Inferior parietal cortex (tissue), 1 donor: ENCODE results near the gene DAPK2.

Source experiments
- DNase-seq: peaks from one replicate; pipeline ENCODE4 v3.0.0-alpha.2; 2016; ENCODE audit errors: extremely low spot score

Gene DAPK2

GRCh38 chr15:64024172-64025050 is 21.9 kb downstream of the DAPK2 start:
- DNase-seq = no peak

GRCh38 chr15:64023220-64023619 is 23.1 kb downstream of the DAPK2 start:
- no peak for DNase-seq

- DNase-seq = no peak
Measured at GRCh38 chr15:64022571-64022970, 23.7 kb downstream of the DAPK2 start.

- no peak for DNase-seq
Measured at GRCh38 chr15:64019764-64020163, 26.5 kb downstream of the DAPK2 start.

DNA sequence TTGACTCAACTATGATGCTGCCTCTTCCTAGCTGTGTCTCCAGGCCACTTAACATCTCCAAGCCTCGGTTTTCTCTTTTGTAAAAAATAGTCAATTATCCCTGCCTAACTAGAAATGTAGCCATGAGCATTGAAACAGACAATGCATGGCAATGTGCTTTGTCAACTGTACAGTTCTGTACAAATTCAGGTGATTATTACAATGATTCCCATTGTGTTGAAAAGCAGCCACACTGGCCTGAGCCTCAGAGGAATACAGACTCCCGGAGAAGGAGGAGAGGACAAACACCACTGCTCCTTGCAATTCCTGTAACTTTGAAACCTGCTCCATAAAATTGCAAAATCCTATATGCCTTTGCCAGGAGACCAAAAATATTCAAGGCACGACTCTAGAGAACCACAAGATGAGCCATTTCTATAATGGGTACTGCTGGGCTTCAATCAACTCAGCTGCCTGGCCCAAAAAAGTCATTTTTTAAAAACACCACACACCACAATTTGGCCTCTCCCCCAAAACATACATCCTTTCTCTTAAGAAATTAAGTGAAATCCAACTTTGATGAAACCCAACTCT is 28.6 kb downstream of the DAPK2 start:
- DNase-seq = no peak

GRCh38 chr15:64017082-64017588 is 29.1 kb downstream of the DAPK2 start:
- no peak for DNase-seq

GRCh38 chr15:64016257-64016656 is 30.0 kb downstream of the DAPK2 start:
- DNase-seq = no peak

DNA sequence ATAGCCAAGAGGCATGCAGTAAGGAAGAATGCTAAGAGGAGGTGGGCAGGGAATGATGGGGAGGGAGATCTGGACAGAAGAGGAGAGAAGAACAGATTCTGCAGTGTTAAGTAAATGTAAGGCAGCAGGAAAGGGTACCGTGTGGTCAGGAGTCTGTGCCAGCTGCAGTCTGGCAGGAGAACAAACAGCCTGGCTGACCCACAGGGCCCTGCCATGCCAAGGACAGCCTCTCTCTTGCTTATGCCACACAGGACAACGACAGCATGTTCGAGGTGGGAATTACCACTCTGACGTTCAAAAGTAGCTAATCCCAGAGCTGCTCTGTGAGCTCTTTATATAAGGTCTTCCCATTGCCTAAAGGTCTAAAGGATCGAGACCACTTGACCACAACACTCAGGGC is 31.3 kb downstream of the DAPK2 start:
- DNase-seq = no peak

DNA sequence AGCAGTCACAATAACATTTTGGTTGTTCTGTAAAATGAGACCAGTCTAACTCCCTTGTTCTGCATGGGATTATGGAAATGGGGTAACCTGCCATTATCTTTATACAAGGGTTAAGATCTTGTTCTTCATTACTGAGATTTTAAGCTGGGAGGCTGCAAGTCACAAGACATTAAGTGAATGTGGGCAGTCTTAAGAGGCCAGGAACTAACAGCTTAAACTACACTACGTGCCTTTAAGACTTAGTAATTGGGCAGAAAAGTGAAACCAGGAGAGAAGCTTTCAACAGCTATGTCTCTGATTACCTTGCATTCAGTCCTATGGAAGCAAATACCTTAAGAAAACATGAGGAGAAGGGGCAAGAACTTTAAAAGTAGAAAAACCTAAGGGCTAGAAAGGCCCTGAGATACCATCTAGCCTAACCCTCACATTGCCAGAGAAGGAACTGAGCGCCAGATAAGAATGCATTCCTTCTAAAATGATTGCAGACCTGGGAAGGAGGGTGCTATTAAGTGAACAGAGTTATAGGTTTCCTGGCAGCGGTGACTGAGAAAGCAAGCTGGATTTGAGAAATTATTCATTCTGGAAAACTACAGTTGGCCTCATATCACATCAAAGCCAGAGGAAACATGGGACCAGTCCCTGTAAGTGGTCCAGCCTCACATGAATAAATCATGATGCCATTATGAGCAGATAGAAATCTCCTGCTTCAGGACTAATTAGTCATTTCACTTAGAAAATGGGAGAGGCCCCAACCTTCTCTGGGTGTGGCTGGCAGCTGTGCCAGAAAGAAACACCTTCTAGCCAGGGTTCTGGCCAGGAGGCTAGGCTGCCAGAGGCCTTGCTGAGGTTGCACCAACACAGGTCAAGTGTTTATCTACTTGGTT is 32.9 kb downstream of the DAPK2 start:
- no peak for DNase-seq

GRCh38 chr15:64011736-64012135 is 34.5 kb downstream of the DAPK2 start:
- DNase-seq = no peak

DNA sequence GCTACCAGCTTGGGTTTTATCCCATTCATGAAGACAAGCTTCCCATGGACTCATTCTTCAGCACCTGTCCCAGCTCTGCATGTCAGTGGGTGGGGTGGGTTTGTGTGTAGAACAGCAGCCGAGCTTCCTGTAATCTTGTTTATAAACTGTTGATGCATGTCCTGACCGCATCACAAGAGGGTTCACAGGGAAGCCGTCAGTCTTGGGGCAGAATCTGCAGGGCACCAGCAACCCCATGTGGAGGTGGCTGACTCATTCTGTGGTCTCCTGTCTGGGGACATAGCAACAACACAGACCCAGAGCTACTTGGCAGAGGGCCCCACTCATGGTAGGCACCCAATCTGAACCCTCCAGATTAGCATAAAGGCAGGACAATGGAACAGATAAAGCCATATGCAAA is 35.6 kb downstream of the DAPK2 start:
- DNase-seq = no peak

DNA sequence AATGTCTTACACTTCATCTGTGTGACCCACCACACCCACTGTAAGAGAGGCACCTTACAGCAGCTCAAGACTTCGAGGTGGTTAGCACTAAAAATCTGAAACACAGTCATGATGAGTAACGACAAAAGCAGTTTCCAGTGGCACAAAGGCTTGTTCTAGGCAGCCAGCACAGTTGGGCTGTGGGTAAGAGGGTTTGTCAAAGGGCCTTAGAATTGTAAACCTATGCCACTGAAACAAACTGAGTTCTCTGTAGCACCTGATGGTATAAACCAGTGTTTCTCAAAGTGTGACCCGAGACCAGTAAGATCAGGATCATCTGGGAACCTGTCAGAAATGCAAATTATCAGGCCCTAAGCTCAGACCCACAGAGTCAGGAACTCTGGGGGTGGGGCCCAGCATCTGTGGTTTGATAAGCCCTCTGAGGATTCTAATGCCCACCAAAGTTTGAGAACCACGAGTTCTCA is 36.5 kb downstream of the DAPK2 start:
- DNase-seq = no peak

- DNase-seq = no peak
Measured at GRCh38 chr15:64009241-64009640, 37.0 kb downstream of the DAPK2 start.

DNA sequence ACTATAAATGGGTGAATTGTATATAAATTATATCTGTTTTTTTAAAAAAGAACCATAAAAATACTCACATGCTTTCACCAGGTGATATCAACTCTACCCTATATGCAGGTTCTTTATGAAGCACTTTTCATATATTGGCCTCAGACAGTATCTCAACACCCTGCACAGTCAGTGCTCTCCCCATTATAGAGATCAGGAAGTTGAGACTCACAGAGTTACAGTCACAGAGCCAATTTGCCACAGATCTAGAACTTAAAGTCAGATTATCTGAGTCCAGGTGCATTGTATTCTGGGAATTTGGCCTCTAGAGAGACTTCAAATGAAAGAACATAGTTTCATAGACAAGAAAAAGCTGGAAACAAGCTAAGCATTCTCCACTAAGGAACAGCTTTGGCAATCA is 38.1 kb downstream of the DAPK2 start:
- no peak for DNase-seq

- DNase-seq = no peak
Measured at GRCh38 chr15:64006642-64007041, 39.6 kb downstream of the DAPK2 start.

DNA sequence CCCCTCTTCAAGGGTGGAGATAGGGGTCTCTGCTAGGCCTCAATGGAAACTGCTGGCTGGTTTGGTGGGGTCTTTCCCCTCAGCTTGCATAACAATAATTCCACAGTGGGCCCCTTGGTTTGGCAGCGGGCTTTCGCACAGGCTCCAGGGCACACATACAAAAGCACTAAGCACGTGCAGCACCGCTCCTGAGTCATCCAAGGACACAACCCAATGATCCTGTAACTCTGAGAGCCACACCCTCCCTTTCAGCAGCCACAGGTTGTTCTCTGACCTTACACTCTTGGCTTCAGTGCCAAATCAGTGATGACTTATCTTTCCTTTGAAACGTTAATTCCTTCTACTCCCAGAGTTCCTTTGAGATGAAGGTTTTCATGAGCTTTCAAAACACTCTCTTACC is 41.7 kb downstream of the DAPK2 start:
- no peak for DNase-seq

- DNase-seq = no peak
Measured at GRCh38 chr15:64004056-64004455, 42.2 kb downstream of the DAPK2 start.

GRCh38 chr15:64003182-64003581 is 43.1 kb downstream of the DAPK2 start:
- no peak for DNase-seq

GRCh38 chr15:64001148-64001547 is 45.1 kb downstream of the DAPK2 start:
- no peak for DNase-seq

GRCh38 chr15:64000183-64000951 is 45.9 kb downstream of the DAPK2 start:
- DNase-seq = no peak

- no peak for DNase-seq
Measured at GRCh38 chr15:63999177-63999576, 47.1 kb downstream of the DAPK2 start.
